Neutrophil (primary cell): ENCODE measurements around the gene ZMYM5.

Experiments used
- H3K27ac ChIP-seq: fragments of 200-600 bp; sonication (generic); 2 replicates; pipeline ENCODE4 v1.5.1; 2016; ENCODE audit warnings: mild to moderate bottlenecking, moderate library complexity
- H3K27me3 ChIP-seq: fragments of 200-600 bp; sonication (generic); 2 replicates; pipeline ENCODE4 v1.6.0; 2016; ENCODE audit warnings: mild to moderate bottlenecking
- H3K36me3 ChIP-seq: fragments of 200-600 bp; sonication (generic); 2 replicates; pipeline ENCODE4 v1.5.1; 2017
- H3K4me1 ChIP-seq, 2 experiments: fragments of 200-600 bp in 1 of 2; sonication (generic) in 1 of 2; 1 replicate in 1 of 2; 2 replicates in 1 of 2; pipeline versions ENCODE4 v1.5.1 to v1.6.1; 2013 to 2016; ENCODE audit warnings: low read depth in 1 of 2, low read length in 1 of 2, mild to moderate bottlenecking in 1 of 2, moderate library complexity in 1 of 2; ENCODE audit not compliant: control insufficient read depth in 1 of 2, insufficient read depth in 1 of 2
- H3K4me3 ChIP-seq, 2 experiments: fragments of 200-600 bp in 1 of 2; sonication (generic) in 1 of 2; 1 replicate in 1 of 2; 2 replicates in 1 of 2; pipeline ENCODE4 v1.5.1; 2013 to 2016; ENCODE audit warnings: low read depth in 1 of 2, low read length in 1 of 2, mild to moderate bottlenecking in 1 of 2, moderate library complexity in 1 of 2
- H3K9me3 ChIP-seq: fragments of 200-600 bp; sonication (generic); 2 replicates; pipeline ENCODE4 v1.5.1; 2016
- CTCF ChIP-seq: fragments of 200-600 bp; sonication (generic); IDR thresholded peaks from 2 replicates; pipeline ENCODE4 v1.5.1; 2016; ENCODE audit warnings: antibody characterized with exemption

The ZMYM5 gene

GRCh38 chr13:19888799-19889198 is 25.4 kb upstream of the ZMYM5 start:
- no peaks in the 10 kb centered on the region for H3K9me3 ChIP-seq
- H3K4me1 ChIP-seq, result no peaks in the 10 kb centered on the region
- H3K36me3 ChIP-seq, result no peaks in the 10 kb centered on the region
- no peak overlapping the region for H3K4me3 ChIP-seq
- H3K27me3 ChIP-seq, result no peaks in the 10 kb centered on the region
- H3K27ac ChIP-seq, result no peak overlapping the region
- no peak for TF ChIP-seq CTCF

DNA sequence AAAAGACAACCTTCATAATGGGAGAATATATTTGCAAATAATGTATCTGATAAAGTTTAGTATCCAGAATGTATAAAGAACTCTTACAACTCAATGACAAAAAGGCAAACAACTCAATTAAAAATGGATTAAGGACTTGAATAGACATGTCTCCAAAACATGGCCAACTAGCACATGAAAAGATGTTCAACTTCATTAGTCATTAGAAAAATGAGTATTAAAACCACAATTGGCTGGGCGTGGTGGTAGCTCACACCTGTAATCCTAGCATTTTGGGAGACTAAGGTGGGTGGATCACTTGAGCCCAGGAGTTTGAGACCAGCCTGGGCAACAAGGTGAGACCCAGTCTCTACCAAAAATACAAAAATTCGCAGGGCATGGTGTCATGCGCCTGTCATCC is 18.8 kb upstream of the ZMYM5 start:
- no peaks in the 10 kb centered on the region for H3K4me1 ChIP-seq
- no peaks in the 10 kb centered on the region for H3K9me3 ChIP-seq
- no peak for TF ChIP-seq CTCF
- no peak overlapping the region for H3K27ac ChIP-seq
- H3K4me3 ChIP-seq, result no peak overlapping the region
- no peaks in the 10 kb centered on the region for H3K36me3 ChIP-seq
- no peaks in the 10 kb centered on the region for H3K27me3 ChIP-seq

- Histone ChIP-seq H3K9me3 (no peaks in the 10 kb centered on the region), H3K36me3 (no peaks in the 10 kb centered on the region), H3K27me3 (no peaks in the 10 kb centered on the region), H3K4me1 (no peaks in the 10 kb centered on the region), H3K4me3 (no peak overlapping the region), H3K27ac (no peak overlapping the region)
- TF ChIP-seq CTCF, result no peak
These were observed 18.2 kb upstream of the ZMYM5 start for GRCh38 chr13:19881641-19882040.

GRCh38 chr13:19864746-19865309 is 1.4 kb upstream of the ZMYM5 start:
- Histone ChIP-seq H3K36me3 (no peaks in the 10 kb centered on the region), H3K9me3 (no peaks in the 10 kb centered on the region), H3K27ac (peak overlapping the region; percentile 93), H3K4me3 (peak overlapping the region; percentile 93 to 98), H3K4me1 (peaks cover 25 to 27% of the 10 kb centered on the region in 2 experiments), H3K27me3 (no peaks in the 10 kb centered on the region)
- peak; percentile 91 for TF ChIP-seq CTCF

DNA sequence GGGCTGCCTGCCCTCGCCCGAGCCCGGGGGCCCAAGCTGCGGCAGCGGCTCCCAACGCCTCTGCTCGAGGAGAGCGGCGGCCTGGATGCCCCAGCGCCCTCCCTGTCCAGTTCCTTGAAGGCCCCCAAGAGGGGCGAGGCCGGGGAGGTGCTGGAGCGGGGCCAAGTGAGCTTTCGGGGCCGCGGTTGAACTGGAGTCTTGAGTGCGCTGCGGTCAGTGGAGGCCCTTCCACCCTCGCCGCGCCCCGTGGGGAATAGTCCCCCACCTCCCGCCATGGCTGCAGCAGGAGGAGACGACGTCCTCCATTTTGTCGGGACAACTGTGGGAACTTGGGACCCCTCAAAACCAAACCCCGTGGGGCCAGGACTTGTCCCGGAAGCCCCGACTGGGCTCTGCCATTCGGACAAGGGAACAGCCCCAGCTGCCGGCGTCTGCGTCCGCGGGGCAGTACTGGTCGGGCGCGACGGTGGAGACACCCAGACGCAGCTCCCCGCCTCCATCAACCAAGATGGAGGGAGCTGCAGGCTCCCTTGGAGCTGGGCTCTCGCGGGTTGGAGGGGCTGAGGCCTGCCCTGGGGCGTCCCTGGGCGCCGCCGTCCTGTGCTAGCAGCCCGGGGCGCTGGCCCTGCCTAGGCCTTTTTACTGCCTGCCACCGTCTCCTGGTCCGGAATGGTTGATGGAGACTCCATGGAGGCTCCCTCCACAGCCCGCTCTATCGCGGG is 736 bp upstream of the ZMYM5 start:
- TF ChIP-seq CTCF, result no peak
- Histone ChIP-seq H3K4me1 (peaks cover 25 to 27% of the 10 kb centered on the region in 2 experiments), H3K27ac (peak overlapping the region; percentile 93), H3K36me3 (no peaks in the 10 kb centered on the region), H3K27me3 (no peaks in the 10 kb centered on the region), H3K9me3 (no peaks in the 10 kb centered on the region), H3K4me3 (peak overlapping the region; percentile 93 to 98)
